GM10248 (cell line): ENCODE data around the gene PRKCH.

Source experiments
- CTCF ChIA-PET: fragments of 300-600 bp; sonication (Branson Sonifier 250); formaldehyde crosslinking; extraction: SDS; loops from one replicate; lab custom pipeline; 2021; ENCODE audit warnings: antibody characterized with exemption; lab: Yijun Ruan, JAX
- POLR2A ChIA-PET: fragments of 350-650 bp; sonication (Branson Sonifier 250); formaldehyde crosslinking; extraction: SDS; loops from one replicate; lab custom pipeline; 2020; ENCODE audit warnings: antibody characterized with exemption; lab: Yijun Ruan, JAX
- DNase-seq: peaks from one replicate; pipeline ENCODE4 v3.0.0; 2012; ENCODE audit errors: extremely low spot score
- CTCF ChIP-seq: IDR thresholded peaks from 2 replicates; pipeline ENCODE4 v1.5.1; 2012; ENCODE audit warnings: mild to moderate bottlenecking, low read depth; ENCODE audit errors: extremely low read depth, missing control alignments, control extremely low read depth

Gene PRKCH

GRCh38 chr14:61343471-61343870 lies 22.1 kb downstream of the PRKCH start:
- no peak for DNase-seq
- ChIA-PET CTCF (interaction anchor here (1.0 to 1.4 kb wide), 2 partner anchors 24 to 47 kb away, joined by 3 to 4 read pairs; no protein-coding TSS in a partner anchor), POLR2A (no interaction called here)
- TF ChIP-seq CTCF, result no peak

DNA sequence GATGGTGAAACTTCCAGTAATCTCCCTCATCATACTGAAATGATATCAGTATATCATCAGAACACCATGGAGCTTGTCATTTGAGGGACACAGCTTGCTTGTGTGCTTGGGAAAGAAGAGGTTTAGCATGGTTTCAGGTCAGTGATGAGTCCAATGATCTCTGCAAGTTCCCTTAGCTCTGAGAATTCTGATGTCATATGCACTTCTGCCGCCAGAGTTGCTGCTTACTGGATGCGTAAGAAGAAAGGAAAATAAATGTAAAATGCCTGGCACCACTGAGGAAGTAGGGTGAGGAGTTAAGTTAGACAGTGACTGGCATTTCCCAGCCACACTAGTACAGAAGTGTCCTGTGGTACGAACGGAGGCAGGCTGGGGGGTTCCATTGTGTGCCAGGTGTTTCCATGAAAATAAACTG lies 22.6 kb downstream of the PRKCH start:
- CTCF ChIA-PET, result interaction anchor here (1.0 to 1.4 kb wide), 2 partner anchors 23 to 47 kb away, joined by 3 to 4 read pairs; no protein-coding TSS in a partner anchor
- no peak for DNase-seq
- TF ChIP-seq CTCF, result no peak
- POLR2A ChIA-PET, result no interaction called here

GRCh38 chr14:61344437-61345150 lies 23.2 kb downstream of the PRKCH start:
- TF ChIP-seq CTCF, result no peak
- no peak for DNase-seq
- ChIA-PET POLR2A (no interaction called here), CTCF (interaction anchor here (1.0 to 1.7 kb wide), 2 partner anchors 13 to 22 kb away, joined by 3 to 4 read pairs; no protein-coding TSS in a partner anchor)

- ChIA-PET POLR2A (no interaction called here), CTCF (interaction anchor here (1.7 kb wide), 1 partner anchor 13 kb away, joined by 3 read pairs; no protein-coding TSS in a partner anchor)
- TF ChIP-seq CTCF, result no peak
- DNase-seq, result no peak
Measured at GRCh38 chr14:61345151-61345482, 23.7 kb downstream of the PRKCH start.

DNA sequence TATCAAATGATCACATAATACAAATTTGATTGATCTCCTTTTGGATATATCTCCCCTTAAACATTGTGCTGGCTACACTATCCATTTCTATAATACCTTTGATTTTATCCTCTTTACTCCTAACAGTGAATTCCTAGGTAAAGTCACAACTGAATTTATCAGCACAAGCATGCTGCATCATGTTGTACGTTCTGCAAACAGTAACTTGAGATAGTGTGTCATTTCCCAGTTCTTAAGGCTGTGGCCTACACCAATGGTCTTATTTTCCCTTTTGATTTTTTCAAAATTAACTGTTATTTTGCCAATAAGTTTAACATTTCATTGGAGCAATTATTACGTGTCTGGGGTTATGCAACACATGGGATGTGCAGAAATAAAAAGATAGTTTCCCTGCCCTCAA lies 24.8 kb downstream of the PRKCH start:
- no peak for TF ChIP-seq CTCF
- no peak for DNase-seq
- POLR2A ChIA-PET, result no interaction called here
- CTCF ChIA-PET, result interaction anchor here (0.9 to 2.0 kb wide), 4 partner anchors 12 to 43 kb away, joined by 3 to 6 read pairs (median 3); no protein-coding TSS in a partner anchor

- ChIA-PET CTCF (interaction anchor here (0.9 to 2.0 kb wide), 4 partner anchors 15 to 129 kb away, joined by 3 to 6 read pairs (median 3); no protein-coding TSS in a partner anchor), POLR2A (no interaction called here)
- no peak for TF ChIP-seq CTCF
- no peak for DNase-seq
Measured at GRCh38 chr14:61346793-61347192, 25.4 kb downstream of the PRKCH start.
